Duodenal mucosa (tissue), 2 donors: ENCODE results near the gene CTRB1.

Experiments
- H3K27ac ChIP-seq: one replicate; pipeline ENCODE4 v1.7.0; 2013; ENCODE audit warnings: low read depth, low read length
- H3K27me3 ChIP-seq, 2 donors: one replicate each; pipeline ENCODE4 v1.7.0; 2013; ENCODE audit warnings: low read length in 2 of 2, control low read depth in 1 of 2; ENCODE audit not compliant: insufficient read depth in 2 of 2, control insufficient read depth in 1 of 2
- H3K36me3 ChIP-seq, 2 donors: one replicate each; pipeline ENCODE4 v1.7.0; 2013; ENCODE audit warnings: low read length in 2 of 2, control low read depth in 1 of 2; ENCODE audit not compliant: insufficient read depth in 2 of 2, control insufficient read depth in 1 of 2
- H3K4me1 ChIP-seq, 2 donors: one replicate each; pipeline ENCODE4 v1.7.0; 2013; ENCODE audit warnings: low read length in 2 of 2, control low read depth in 1 of 2; ENCODE audit not compliant: insufficient read depth in 2 of 2, control insufficient read depth in 1 of 2
- H3K4me3 ChIP-seq, 2 donors: one replicate each; pipeline ENCODE4 v1.7.0; 2013; ENCODE audit warnings: low read length in 2 of 2, low read depth in 1 of 2
- H3K9ac ChIP-seq, 2 donors: one replicate each; pipeline ENCODE4 v1.7.0; 2013; ENCODE audit warnings: low read length in 2 of 2, low read depth in 1 of 2
- H3K9me3 ChIP-seq, 2 donors: one replicate each; pipeline ENCODE4 v1.7.0; 2013; ENCODE audit warnings: low read length in 2 of 2, control low read depth in 1 of 2; ENCODE audit not compliant: control insufficient read depth in 1 of 2

The CTRB1 gene

DNA sequence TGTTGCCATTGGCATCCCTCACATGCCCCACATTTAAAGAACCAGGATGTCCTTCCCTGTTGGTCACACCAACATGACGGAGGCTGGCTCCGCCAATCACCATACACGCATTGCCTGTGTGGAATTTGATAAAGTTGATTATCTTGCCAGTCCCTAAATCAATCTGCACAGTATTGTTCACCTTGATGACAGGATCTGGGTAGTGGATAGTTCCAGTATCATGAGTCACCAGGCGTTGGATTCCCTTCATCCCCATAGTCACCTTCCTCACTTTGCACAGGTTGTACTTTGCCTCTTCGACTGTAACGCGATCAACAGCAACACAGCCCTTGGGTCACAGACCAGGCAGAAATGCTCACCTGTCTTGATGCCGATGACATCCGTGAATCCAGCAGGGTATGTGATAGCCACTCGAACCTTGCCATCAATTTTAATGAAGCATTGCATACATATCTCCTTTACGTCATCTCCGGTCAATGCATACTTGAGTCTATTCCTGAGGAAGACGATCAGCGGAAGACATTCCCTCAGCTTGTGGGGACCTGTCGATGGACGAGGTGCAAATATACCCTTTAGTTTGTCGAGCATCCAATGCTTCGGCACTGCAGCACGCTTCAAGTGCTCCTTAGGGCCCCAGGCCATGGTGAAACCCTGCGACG lies 26.1 kb upstream of the CTRB1 start:
- Histone ChIP-seq H3K27me3 (peaks cover 6% of the 10 kb centered on the region in 2 donors), H3K27ac (no peak overlapping the region), H3K9me3 (no peaks in the 10 kb centered on the region), H3K4me3 (no peak overlapping the region), H3K4me1 (no peaks in the 10 kb centered on the region), H3K36me3 (no peaks in the 10 kb centered on the region), H3K9ac (no peak overlapping the region)

DNA sequence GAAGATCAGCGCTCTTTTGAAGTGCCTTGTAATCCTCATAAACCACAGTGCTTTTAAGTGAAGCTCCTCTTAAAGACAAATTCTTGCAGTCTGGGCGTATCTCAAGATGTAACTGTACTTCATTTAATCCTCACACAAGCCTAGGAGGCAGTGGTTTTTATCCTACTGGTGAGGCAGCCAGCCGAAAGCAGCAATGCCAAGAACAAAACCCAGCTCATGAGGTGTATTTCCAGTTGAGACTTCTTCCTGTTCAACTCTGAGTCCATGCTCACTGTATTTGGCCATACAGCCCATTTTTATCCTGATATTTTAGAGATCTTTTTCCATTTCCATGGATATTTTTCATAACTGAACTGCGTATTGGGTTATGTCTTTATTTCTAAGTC lies 25.5 kb upstream of the CTRB1 start:
- H3K9ac ChIP-seq: no peak overlapping the region
- no peaks in the 10 kb centered on the region for H3K4me1 ChIP-seq
- H3K4me3 ChIP-seq: no peak overlapping the region
- H3K36me3 ChIP-seq: no peaks in the 10 kb centered on the region
- no peak overlapping the region for H3K27ac ChIP-seq
- H3K9me3 ChIP-seq: no peaks in the 10 kb centered on the region
- peaks cover 11 to 12% of the 10 kb centered on the region in 2 donors for H3K27me3 ChIP-seq

DNA sequence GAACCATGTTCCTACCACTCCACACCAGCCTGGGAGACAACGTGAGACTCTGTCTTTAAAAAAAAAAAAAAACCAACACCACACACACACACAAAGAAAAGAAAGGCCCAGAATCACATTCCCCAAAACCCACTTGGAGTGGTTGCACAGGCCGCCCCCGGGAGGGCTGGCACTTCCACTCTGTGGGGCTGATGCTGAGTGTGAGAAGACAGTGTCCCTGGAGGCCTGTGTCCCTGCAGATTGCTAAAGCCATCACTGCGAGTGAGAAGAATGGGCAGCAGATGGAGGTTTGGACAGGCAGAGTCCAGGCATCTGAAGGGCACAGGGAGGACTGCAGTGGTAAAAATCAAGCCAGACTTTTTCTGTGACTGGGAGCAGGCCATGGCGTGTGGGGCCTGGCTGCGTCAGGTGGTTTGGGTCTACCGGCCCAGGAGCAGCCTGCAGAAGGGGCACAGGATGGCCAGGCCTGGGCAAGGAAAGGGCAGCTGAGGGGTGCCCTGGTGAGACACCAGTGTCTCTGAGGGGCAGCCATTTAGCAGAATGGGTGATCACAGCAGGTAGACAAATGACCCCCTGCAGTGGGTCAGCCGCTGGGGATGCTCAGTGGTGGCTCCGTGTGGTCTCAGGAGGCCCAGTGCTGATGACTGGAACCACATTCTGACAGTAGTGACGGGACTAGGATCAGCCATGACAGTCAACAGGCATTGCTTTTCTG lies 24.9 kb upstream of the CTRB1 start:
- H3K27me3 ChIP-seq: peaks cover 13% of the 10 kb centered on the region in 2 donors
- no peaks in the 10 kb centered on the region for H3K4me1 ChIP-seq
- no peak overlapping the region for H3K9ac ChIP-seq
- no peak overlapping the region for H3K27ac ChIP-seq
- no peak overlapping the region for H3K4me3 ChIP-seq
- H3K36me3 ChIP-seq: no peaks in the 10 kb centered on the region
- no peaks in the 10 kb centered on the region for H3K9me3 ChIP-seq

DNA sequence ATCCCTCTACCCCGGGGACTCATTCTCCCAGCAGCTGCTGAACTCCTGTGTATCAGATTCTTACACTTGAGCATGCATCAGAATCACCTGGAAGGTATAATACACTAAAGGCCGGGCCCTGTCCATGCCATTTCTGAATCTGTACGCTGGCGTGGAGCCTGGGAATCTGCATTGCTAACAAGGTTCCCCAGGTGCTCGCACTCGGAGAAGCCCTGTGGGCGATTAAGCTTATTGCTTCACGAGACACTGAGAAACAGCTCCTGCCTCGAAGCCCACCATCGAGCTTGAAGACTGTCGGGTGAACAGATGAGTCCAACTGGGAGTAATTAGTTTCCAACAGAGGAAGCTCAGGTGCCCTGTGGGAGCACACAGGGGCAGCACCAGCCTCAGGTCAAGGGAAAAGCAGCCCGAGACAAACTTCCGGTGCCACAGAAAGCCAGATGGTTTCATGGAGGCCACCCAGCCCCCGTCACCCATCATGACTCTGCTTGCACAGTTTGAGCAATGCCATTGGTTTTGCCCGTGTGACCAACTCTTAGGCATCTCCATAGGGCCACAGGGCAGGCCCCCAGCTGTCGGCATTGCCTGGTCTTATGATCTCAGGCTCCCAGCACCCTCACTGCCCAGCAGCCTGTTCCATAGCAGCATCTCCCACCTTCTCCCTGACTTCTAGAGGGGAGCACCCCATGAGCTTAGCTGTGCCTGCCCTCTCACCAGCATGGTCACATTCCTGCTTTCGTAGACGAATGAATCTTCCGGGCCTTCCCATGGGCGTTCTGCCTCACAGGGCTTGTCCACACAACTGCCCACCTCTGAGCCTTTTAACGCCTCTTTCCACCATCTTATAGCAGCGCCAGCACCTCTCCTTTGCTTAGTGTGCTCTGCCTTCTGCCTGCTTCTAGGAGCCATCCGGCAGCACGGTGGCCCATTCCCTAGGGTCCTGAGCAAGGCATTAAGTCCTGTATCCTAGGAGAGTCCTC lies 22.7 kb upstream of the CTRB1 start:
- no peak overlapping the region for H3K4me3 ChIP-seq
- no peaks in the 10 kb centered on the region for H3K9me3 ChIP-seq
- H3K27me3 ChIP-seq: peaks cover 13% of the 10 kb centered on the region in 2 donors
- no peaks in the 10 kb centered on the region for H3K4me1 ChIP-seq
- no peak overlapping the region for H3K9ac ChIP-seq
- H3K36me3 ChIP-seq: no peaks in the 10 kb centered on the region
- no peak overlapping the region for H3K27ac ChIP-seq

DNA sequence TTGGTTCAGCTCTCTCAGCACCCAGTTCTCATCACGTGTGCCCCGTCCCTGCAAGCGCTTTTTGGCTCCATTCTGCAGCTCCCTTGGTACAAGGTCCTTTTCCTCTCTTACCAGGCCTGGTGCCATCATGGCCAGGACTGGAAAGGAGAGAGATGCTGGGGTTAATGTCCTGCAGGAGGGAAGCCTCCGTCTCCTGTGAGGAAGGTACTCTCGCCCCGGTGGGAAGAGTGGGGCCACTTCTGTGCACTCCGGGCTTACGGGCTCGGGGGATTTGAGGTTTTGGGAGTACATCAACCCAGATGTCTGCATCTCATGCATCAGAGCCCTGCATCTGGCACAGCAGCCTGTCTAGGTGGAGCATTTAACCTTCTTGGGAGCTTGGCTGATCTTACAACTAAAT lies 22.0 kb upstream of the CTRB1 start:
- Histone ChIP-seq H3K9ac (no peak overlapping the region), H3K4me1 (no peaks in the 10 kb centered on the region), H3K36me3 (no peaks in the 10 kb centered on the region), H3K27ac (no peak overlapping the region), H3K4me3 (no peak overlapping the region), H3K27me3 (peaks cover 13% of the 10 kb centered on the region in 2 donors), H3K9me3 (no peaks in the 10 kb centered on the region)

DNA sequence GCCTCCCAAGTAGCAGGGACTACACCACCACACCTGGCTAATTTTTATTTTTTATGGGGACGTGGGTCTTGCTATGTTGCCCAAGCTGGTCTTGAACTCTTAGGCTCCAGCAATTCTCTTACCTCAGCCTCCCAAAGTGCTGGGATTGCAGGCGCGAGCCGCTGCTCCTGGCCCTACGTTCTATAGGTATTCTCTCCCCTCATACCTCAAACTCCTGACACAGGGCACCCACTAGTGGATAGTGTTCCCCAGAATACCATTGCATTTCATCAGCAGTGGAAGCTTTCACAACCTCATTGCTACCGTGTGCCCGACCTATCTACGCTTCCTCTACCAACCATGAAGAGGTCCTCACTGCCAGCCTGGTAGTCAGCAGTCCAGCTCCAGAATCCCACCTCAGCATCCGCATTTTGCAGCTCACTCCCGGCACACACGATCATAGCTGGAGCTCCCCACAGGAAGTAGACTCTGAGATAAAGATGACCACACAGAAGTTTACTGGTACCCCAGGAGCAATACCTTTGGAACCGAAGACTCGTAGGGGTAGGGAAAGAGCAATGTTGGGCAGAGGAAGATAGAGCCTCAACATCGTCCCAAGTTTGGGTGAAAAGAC lies 21.2 kb upstream of the CTRB1 start:
- Histone ChIP-seq H3K9me3 (no peaks in the 10 kb centered on the region), H3K36me3 (no peaks in the 10 kb centered on the region), H3K4me1 (no peaks in the 10 kb centered on the region), H3K27ac (no peak overlapping the region), H3K4me3 (no peak overlapping the region), H3K27me3 (peaks cover 13% of the 10 kb centered on the region in 2 donors), H3K9ac (no peak overlapping the region)

DNA sequence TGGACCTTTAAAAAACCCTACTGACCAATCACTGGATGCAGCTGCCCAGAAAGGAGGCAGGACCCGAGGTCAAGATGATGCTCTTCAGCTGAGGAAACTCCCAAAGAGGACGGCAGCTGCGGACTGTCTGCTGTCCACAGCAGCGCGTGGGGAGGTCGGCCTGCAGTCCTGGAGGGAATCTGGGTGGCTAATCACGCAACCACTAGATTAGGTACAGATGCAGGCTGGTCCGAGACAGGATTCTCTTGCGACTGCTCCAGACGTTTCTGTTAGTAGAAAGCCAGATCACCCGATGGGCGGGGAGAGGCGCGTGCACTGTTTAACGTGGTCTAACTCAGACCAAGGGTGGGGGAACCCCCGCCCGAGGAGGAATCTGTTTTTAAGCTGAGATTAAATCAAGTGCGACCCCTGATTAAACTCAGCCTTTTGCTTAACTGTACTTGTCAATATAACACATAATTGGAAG lies 20.6 kb upstream of the CTRB1 start:
- no peaks in the 10 kb centered on the region for H3K9me3 ChIP-seq
- no peaks in the 10 kb centered on the region for H3K4me1 ChIP-seq
- H3K4me3 ChIP-seq: no peak overlapping the region
- H3K27me3 ChIP-seq: peaks cover 13% of the 10 kb centered on the region in 2 donors
- H3K27ac ChIP-seq: no peak overlapping the region
- no peaks in the 10 kb centered on the region for H3K36me3 ChIP-seq
- no peak overlapping the region for H3K9ac ChIP-seq

DNA sequence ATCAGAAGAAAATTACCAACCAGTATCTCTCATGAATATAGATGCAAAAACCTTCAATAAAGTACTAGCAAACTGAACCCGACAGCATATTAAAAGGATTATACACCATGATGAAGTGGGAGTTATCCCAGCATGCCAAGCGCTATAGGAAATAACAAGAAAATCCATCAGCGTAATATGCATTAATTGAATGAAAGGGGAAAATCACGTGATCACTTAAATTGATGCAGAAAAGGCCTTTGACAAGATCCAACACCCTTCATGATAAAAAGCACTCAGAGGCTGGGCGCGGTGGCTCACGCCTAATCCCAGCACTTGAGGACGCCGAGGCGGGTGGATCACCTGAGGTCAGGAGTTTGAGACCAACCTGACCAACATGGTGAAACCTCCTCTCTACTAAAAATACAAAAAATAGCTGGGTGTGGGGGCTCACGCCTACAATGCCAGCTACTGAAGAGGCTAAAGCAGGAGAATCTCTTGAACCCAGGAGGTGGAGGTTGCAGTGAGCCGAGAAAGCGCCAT lies 16.7 kb upstream of the CTRB1 start:
- Histone ChIP-seq H3K27me3 (peaks cover 9 to 13% of the 10 kb centered on the region in 2 donors), H3K4me3 (no peak overlapping the region), H3K36me3 (no peaks in the 10 kb centered on the region), H3K4me1 (no peaks in the 10 kb centered on the region), H3K9me3 (no peaks in the 10 kb centered on the region), H3K9ac (no peak overlapping the region), H3K27ac (no peak overlapping the region)

DNA sequence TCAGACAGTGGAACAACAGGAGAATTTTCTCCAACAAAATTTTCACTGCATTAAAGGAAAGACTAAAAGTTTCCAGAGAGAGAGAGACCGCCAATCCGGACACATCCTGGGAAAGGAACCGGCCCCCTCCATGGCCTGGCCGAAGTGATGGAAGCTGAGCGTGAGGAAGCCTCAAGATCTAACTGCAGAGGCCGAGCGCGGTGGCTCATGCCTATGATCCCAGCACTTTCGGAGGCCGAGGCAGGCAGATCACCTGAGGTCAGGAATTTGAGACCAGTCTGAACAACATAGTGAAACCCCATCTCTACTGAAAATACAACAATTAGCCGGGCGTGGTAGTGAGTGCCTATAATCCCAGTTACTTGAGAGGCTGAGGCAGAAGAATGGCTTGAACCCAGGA lies 15.7 kb upstream of the CTRB1 start:
- Histone ChIP-seq H3K9me3 (no peaks in the 10 kb centered on the region), H3K27me3 (peaks cover 3 to 4% of the 10 kb centered on the region in 2 donors), H3K4me3 (no peak overlapping the region), H3K4me1 (no peaks in the 10 kb centered on the region), H3K9ac (no peak overlapping the region), H3K27ac (no peak overlapping the region), H3K36me3 (no peaks in the 10 kb centered on the region)
